Loucy (cell line): Measurements from ENCODE around the gene PRKAB1.

ENCODE experiments used
- H2AFZ ChIP-seq: fragments of 200-600 bp; sonication (generic); 2 replicates; pipeline ENCODE4 v1.6.0; 2016; ENCODE audit warnings: antibody characterized with exemption, mild to moderate bottlenecking, low read length, moderate library complexity
- H3F3A ChIP-seq: fragments of 200-600 bp; 2 replicates; pipeline ENCODE4 v1.6.0; 2016; ENCODE audit warnings: antibody characterized with exemption, low read depth, mild to moderate bottlenecking
- H3K27me3 ChIP-seq: fragments of 200-600 bp; sonication (generic); 2 replicates; pipeline ENCODE4 v1.6.1; 2014; ENCODE audit warnings: low read length, mild to moderate bottlenecking; ENCODE audit not compliant: insufficient read depth, poor library complexity, severe bottlenecking
- H3K36me3 ChIP-seq: fragments of 200-600 bp; sonication (generic); 2 replicates; pipeline ENCODE4 v1.6.1; 2016; ENCODE audit warnings: low read length; ENCODE audit not compliant: insufficient read depth
- H3K4me1 ChIP-seq: fragments of 200-600 bp; sonication (generic); 2 replicates; pipeline ENCODE4 v1.5.1; 2014; ENCODE audit warnings: low read length, mild to moderate bottlenecking; ENCODE audit not compliant: insufficient read depth, poor library complexity, severe bottlenecking
- H3K4me2 ChIP-seq: fragments of 200-600 bp; sonication (generic); 2 replicates; pipeline ENCODE4 v1.6.0; 2014; ENCODE audit warnings: antibody characterized with exemption, low read length, low read depth, mild to moderate bottlenecking; ENCODE audit not compliant: poor library complexity, severe bottlenecking
- H3K4me3 ChIP-seq: fragments of 200-600 bp; sonication (generic); 2 replicates; pipeline ENCODE4 v1.5.1; 2014; ENCODE audit warnings: low read length, mild to moderate bottlenecking, mixed read lengths; ENCODE audit not compliant: poor library complexity, severe bottlenecking
- H3K79me2 ChIP-seq: fragments of 200-600 bp; sonication (generic); 2 replicates; pipeline ENCODE4 v1.6.1; 2014; ENCODE audit warnings: low read length; ENCODE audit not compliant: insufficient read depth
- H3K9ac ChIP-seq: fragments of 200-600 bp; sonication (generic); 2 replicates; pipeline ENCODE4 v1.6.0; 2014; ENCODE audit warnings: mild to moderate bottlenecking, low read depth, low read length, moderate library complexity; ENCODE audit not compliant: poor library complexity, severe bottlenecking
- H3K9me2 ChIP-seq: fragments of 200-600 bp; sonication (generic); replicated peaks from 2 replicates; pipeline ENCODE4 v1.6.1; 2016; ENCODE audit warnings: low read depth, low read length, mixed read lengths
- H3K9me3 ChIP-seq: fragments of 200-600 bp; sonication (generic); 2 replicates; pipeline ENCODE4 v1.6.1; 2014; ENCODE audit warnings: mild to moderate bottlenecking, antibody characterized with exemption, low read length, low read depth; ENCODE audit not compliant: insufficient read depth
- H4K20me1 ChIP-seq: fragments of 200-600 bp; sonication (generic); 2 replicates; pipeline ENCODE4 v1.6.0; 2014; ENCODE audit warnings: antibody characterized with exemption, low read length, mild to moderate bottlenecking; ENCODE audit not compliant: insufficient read depth, poor library complexity, severe bottlenecking
- EZH2phosphoT487 ChIP-seq: fragments of 200-600 bp; IDR thresholded peaks from 2 replicates; pipeline ENCODE4 v1.6.1; 2018; ENCODE audit warnings: antibody characterized with exemption, mild to moderate bottlenecking, moderate library complexity, borderline replicate concordance
- TF ChIP-seq, protein P1 (sequence below): fragments of 200-600 bp; sonication (generic); conservative IDR thresholded peaks from 2 replicates; pipeline ENCODE4 v1.5.1; 2014; ENCODE audit warnings: mild to moderate bottlenecking, antibody characterized with exemption, low read length

PRKAB1 gene

DNA sequence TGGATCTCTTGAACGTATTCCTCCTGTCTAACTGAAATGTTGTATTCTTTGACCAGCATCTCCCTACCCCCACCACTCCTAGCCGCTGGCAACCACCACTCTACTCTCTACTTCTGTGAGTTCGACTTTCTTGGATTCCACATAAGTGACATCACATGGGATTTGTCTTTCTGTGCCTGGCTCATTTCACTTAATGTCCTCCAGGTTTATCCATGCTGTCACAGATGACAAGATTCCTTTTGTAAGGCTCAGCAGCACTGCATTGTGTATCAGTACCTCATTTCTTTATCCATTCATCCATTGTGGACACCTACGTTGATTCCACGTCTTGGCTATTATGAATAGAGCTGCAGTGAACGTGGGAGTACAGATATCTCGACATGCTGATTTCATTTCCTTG lies 10.5 kb downstream of the PRKAB1 start:
- H3K9me3 ChIP-seq = no peaks in the 10 kb centered on the region
- peaks cover 80% of the 10 kb centered on the region; the same call in 1 of the 2 replicates for H3K36me3 ChIP-seq
- H3K27me3 ChIP-seq = no peaks in the 10 kb centered on the region

DNA sequence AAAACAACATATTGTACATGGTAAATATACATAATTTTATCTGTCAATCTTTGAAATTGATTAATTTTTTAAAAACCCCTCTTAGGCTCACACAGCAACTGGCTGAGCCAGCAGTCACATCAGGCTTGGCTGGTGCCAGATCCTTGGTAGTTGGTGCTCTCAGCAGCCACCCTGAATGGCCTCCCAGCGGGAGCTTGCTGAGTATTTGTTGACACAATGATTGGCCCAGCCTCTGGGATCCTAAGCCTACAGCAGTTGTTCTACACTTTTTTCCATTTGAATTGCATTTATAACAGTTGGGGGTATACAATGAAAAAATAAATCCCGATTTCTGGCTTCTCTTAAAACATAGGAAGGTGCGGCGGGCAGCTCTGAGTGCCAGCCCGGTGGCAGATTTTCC lies 11.1 kb downstream of the PRKAB1 start:
- Histone ChIP-seq H3K27me3 (no peaks in the 10 kb centered on the region), H3K4me3 (no peak overlapping the region), H3K9ac (no peak overlapping the region), H3K9me3 (no peaks in the 10 kb centered on the region), H3K36me3 (peaks cover 80% of the 10 kb centered on the region; the same call in 1 of the 2 replicates), H2AFZ (no peak overlapping the region), H3K4me1 (peaks cover 14% of the 10 kb centered on the region), H3K9me2 (no peaks in the 10 kb centered on the region), H3K79me2 (peaks cover 13% of the 10 kb centered on the region; the same call in 1 of the 2 replicates), H3F3A (peaks cover 4% of the 10 kb centered on the region; the same call in 1 of the 2 replicates), H4K20me1 (peaks cover 12% of the 10 kb centered on the region), H3K4me2 (no peak overlapping the region)
- TF ChIP-seq, protein P1, sequence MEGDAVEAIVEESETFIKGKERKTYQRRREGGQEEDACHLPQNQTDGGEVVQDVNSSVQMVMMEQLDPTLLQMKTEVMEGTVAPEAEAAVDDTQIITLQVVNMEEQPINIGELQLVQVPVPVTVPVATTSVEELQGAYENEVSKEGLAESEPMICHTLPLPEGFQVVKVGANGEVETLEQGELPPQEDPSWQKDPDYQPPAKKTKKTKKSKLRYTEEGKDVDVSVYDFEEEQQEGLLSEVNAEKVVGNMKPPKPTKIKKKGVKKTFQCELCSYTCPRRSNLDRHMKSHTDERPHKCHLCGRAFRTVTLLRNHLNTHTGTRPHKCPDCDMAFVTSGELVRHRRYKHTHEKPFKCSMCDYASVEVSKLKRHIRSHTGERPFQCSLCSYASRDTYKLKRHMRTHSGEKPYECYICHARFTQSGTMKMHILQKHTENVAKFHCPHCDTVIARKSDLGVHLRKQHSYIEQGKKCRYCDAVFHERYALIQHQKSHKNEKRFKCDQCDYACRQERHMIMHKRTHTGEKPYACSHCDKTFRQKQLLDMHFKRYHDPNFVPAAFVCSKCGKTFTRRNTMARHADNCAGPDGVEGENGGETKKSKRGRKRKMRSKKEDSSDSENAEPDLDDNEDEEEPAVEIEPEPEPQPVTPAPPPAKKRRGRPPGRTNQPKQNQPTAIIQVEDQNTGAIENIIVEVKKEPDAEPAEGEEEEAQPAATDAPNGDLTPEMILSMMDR = no peak
- no peak for TF ChIP-seq EZH2phosphoT487

More for the DNA sequence above, 10.5 kb downstream of the PRKAB1 start:
- Histone ChIP-seq H2AFZ (no peak overlapping the region), H4K20me1 (peaks cover 18% of the 10 kb centered on the region), H3K4me2 (no peak overlapping the region), H3K4me3 (no peak overlapping the region), H3K79me2 (peaks cover 13% of the 10 kb centered on the region; the same call in 1 of the 2 replicates), H3K9me2 (no peaks in the 10 kb centered on the region), H3F3A (peaks cover 10% of the 10 kb centered on the region; the same call in 1 of the 2 replicates), H3K9ac (no peak overlapping the region), H3K4me1 (peaks cover 20% of the 10 kb centered on the region)
- TF ChIP-seq, protein P1 = no peak
- no peak for TF ChIP-seq EZH2phosphoT487

DNA sequence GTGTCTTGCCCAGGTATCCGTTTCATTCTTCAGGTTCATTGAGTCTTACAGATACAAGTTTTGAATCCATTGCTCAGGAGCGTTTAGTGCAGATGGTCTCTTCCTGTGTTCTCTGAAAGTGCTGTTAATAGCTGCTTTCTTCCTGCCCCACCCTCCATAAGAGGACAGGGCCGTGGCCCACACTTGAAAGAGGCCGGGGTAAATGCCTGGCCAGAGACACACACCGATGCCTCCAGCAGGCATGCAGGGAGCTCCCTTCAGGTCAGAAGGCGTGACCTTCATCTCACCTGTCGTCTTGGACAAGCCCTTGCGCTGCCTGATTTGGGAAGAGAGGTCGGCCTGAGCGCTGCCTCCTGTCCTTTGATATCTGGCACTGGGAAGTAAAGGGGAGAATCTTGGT lies 11.6 kb downstream of the PRKAB1 start:
- peaks cover 8% of the 10 kb centered on the region for H4K20me1 ChIP-seq
- no peak for TF ChIP-seq EZH2phosphoT487
- TF ChIP-seq, protein P1 = no peak
- H3K79me2 ChIP-seq = peaks cover 11% of the 10 kb centered on the region; the same call in 1 of the 2 replicates
- H3K4me3 ChIP-seq = no peak overlapping the region
- peaks cover 76% of the 10 kb centered on the region; the same call in 1 of the 2 replicates for H3K36me3 ChIP-seq
- H3F3A ChIP-seq = no peaks in the 10 kb centered on the region
- no peaks in the 10 kb centered on the region for H3K9me2 ChIP-seq
- no peaks in the 10 kb centered on the region for H3K9me3 ChIP-seq
- H3K27me3 ChIP-seq = no peaks in the 10 kb centered on the region
- no peak overlapping the region for H2AFZ ChIP-seq
- no peak overlapping the region for H3K9ac ChIP-seq
- H3K4me1 ChIP-seq = peaks cover 10% of the 10 kb centered on the region
- no peak overlapping the region for H3K4me2 ChIP-seq
